Bronchial epithelial cell (primary cell): ENCODE data around the gene CHRNE. TPM values are rescaled to one million over a fixed set of nuclear protein-coding genes. Genes with fewer than 3 reads are reported as not detected.

Experiments used
- DNase-seq: peaks from one replicate; pipeline ENCODE4 v3.0.0-alpha.2; 2010; ENCODE audit warnings: low read depth
- FAIRE-seq: peaks from 2 replicates; lab custom pipeline; 2011; peaks lifted over from hg19 to GRCh38; lab: Jason Lieb, UNC
- H3K27me3 ChIP-seq: 2 replicates; pipeline ENCODE4 v1.5.1; 2011; ENCODE audit warnings: low read length; ENCODE audit not compliant: control insufficient read depth, insufficient read depth
- H3K36me3 ChIP-seq: 2 replicates; pipeline ENCODE4 v1.5.1; 2011; ENCODE audit warnings: low read length; ENCODE audit not compliant: control insufficient read depth, insufficient read depth
- H3K4me3 ChIP-seq: 2 replicates; pipeline ENCODE4 v1.5.1; 2011; ENCODE audit warnings: mild to moderate bottlenecking, low read depth, low read length, control low read depth
- CTCF ChIP-seq: IDR thresholded peaks from 2 replicates; pipeline ENCODE4 v1.5.1; 2011; ENCODE audit warnings: mild to moderate bottlenecking, moderate library complexity, low read length, control low read depth, inconsistent platforms; ENCODE audit not compliant: insufficient read depth, severe bottlenecking
- total RNA-seq: library from RNA; depleted of rRNA; stranded (reverse); fragments of >200 nt; gene quantifications from 2 replicates; pipeline ENCODE4 v1.2.1, GENCODE V29; 2014

Gene CHRNE
- total RNA-seq, 1 donor from 2014 or later, result 0.79 TPM

DNA sequence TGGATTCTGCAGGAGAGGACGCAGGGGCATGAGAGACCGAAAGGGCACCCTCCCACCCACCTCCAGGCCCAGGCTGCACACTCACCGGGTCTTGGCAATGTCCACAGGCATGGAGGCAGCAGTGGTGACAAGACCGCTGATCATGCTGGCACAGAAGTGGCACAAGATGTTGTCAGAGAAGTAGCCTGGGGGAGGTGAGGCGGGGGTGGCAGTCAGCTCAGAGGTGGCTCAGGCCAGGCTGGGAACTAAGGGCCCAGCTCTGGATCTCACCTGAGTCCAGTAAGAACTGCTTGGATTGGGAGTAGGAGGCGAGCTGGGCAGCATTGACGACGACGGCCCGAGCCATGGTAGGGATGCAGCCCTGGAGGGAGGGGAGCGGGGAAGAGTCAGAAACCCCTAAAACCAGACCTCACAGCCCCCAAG is 35.2 kb upstream of the CHRNE start:
- peaks cover 21% of the 10 kb centered on the region for H3K36me3 ChIP-seq
- DNase-seq (no peak), FAIRE-seq (no peak)
- H3K27me3 ChIP-seq, result no peaks in the 10 kb centered on the region
- no peak overlapping the region for H3K4me3 ChIP-seq
- TF ChIP-seq CTCF, result no peak

- no peaks in the 10 kb centered on the region for H3K27me3 ChIP-seq
- no peak for FAIRE-seq
- no peak for DNase-seq
- H3K4me3 ChIP-seq, result no peak overlapping the region
- H3K36me3 ChIP-seq, result peaks cover 21% of the 10 kb centered on the region
- TF ChIP-seq CTCF, result no peak
These were observed 34.7 kb upstream of the CHRNE start for GRCh38 chr17:4937553-4937952.

GRCh38 chr17:4936436-4936835 is 33.5 kb upstream of the CHRNE start:
- TF ChIP-seq CTCF, result no peak
- DNase-seq (no peak), FAIRE-seq (no peak)
- peaks cover 18% of the 10 kb centered on the region for H3K36me3 ChIP-seq
- H3K4me3 ChIP-seq, result no peak overlapping the region
- H3K27me3 ChIP-seq, result no peaks in the 10 kb centered on the region

DNA sequence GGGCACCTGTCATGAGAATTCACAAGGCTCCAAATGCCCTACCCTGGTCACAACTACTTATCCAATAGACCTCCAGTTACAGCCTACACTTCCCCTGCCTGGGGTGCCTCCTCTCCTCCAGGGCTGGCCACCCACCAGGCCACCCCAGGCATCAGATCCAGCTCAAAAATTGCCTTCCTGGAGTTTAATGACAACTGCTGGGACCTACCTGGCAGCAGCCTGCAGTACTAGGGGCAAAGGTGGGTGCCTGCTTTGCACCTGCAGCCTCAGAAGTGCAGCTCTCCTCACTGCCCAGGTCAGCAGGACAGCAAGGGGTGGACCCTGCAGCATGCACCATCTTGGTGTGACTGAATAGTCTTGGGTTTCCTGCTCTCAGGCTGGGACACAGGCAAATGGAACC is 32.8 kb upstream of the CHRNE start:
- DNase-seq (no peak), FAIRE-seq (no peak)
- no peak for TF ChIP-seq CTCF
- Histone ChIP-seq H3K27me3 (no peaks in the 10 kb centered on the region), H3K4me3 (no peak overlapping the region), H3K36me3 (peaks cover 18% of the 10 kb centered on the region)

DNA sequence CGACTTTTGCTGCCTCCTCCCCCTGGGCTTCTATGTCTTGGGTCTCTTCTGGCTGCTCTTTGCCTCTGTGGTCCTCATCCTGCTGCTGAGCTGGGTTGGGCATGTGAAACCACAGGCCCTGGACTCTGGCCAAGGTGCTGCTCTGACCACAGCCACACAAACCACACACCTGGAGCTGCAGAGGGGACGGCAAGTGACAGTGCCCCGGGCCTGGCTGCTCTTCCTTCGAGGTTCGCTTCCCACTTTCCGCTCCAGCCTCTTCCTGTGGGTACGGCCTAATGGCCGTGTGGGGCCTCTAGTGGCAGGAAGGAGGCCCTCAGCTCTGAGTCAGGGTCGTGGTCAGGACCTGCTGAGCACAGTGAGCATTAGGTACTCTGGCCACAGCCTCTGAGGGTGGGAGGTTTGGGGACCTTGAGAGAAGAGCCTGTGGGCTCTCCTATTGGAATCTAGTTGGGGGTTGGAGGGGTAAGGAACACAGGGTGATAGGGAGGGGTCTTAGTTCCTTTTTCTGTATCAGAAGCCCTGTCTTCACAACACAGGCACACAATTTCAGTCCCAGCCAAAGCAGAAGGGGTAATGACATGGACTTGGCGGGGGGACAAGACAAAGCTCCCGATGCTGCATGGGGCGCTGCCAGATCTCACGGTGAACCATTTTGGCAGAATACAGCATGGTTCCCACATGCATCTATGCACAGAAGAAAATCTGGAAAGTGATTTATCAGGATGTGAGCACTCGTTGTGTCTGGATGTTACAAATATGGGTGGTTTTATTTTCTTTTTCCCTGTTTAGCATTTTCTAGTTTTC is 31.5 kb upstream of the CHRNE start:
- H3K4me3 ChIP-seq, result no peak overlapping the region
- FAIRE-seq (no peak), DNase-seq (peak; percentile 41)
- TF ChIP-seq CTCF, result peak; percentile 43
- peaks cover 18% of the 10 kb centered on the region for H3K36me3 ChIP-seq
- no peaks in the 10 kb centered on the region for H3K27me3 ChIP-seq
